ENCODE results near the gene PWP1.
A peak's percentile ranks its signal among the peaks of the same experiment; 100 is the strongest.

The PWP1 gene

DNA sequence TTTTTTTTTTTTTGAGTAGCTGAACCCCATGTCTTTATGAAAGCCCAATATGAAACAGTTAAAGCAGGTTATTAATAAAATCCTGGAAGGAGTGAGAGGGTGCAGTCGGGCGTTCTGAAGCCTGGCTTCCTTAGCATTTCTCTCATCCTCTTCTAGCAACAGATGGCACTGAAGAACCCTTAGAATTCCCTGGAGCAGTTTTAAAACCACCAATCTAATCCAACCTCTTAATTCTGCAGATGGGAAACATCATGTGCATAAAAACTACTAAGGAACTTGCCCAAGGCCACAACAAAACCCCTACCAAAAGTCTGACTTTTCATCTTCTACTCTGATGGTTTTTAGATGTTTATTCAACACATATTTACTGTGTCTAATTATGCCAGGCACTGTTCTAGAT lies 50.2 kb downstream of the PWP1 start:
- no peak for DNase-seq

DNA sequence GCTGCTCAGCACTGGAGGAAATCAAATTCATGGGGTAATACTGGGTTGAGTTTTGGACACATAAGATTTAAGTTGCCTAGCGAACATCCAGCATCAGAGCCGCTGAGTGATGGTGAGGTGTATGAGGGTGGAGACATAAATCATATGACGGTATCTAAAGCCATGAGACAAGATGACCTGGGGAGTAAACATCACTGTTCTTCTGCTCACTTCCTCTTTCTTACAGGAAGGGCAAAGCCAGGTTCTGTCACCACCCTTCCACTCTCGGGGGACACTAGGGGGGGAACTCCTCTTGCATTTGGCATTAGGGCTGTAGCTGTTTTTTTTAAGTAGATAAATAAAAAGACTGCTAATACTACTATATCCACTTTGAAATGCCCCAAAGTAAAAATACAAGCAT lies 51.3 kb downstream of the PWP1 start:
- no peak for DNase-seq

DNA sequence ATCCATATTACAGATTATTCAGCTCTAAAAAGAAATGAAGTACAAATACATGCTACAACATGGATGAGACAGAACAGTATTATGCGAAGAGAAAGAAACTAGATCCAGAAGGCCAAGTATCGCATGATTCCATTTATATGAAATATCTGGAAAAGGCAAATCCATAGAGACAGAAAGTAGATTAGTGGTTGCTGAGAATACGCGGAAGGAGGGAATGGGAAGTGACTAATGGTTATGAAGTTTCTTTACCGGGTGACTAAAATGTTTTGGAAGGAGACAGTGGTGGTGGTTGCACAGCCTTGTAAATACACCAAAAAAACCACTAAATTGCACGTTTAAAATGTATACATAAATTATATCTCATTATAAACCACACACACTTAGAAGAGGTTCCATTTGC lies 62.9 kb downstream of the PWP1 start:
- no peak for DNase-seq

DNA sequence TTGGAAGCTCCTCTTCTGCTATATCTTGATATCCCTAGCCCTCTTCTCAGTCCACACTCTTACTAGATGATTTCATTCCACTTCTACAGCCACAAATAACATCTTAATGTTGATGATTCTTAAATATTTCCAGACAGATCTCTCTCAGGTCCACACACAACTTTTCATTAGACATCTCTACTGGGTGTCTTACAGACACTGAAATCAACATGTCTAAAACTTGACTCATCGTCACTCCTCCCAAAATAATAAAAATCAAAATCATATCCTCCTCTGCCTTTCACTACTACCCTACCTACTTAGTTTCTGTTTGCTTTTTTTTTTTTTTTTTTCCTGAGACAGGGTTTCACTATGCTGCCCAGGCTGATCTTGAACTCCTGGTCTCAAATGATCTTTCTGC lies 63.5 kb downstream of the PWP1 start:
- no peak for DNase-seq

DNA sequence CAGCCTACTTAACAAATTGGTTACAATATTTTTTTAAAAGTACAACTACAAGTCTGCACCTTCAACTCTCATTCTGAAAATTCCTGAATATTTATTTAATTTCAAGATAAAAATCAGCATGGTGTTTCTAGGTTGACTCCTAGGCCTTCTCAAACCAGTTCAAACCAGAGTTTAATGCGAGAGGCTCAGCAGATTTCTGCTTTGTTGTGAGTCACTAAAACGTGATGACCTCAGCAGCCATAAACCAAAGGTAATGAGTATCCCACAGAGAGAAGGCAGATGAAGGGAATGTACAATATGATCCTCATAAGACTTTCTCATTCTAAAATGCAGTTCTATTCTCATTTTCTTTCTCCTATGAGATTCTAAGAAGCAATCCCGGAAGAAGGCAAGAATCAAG lies 73.8 kb downstream of the PWP1 start:
- DNase-seq = no peak

DNA sequence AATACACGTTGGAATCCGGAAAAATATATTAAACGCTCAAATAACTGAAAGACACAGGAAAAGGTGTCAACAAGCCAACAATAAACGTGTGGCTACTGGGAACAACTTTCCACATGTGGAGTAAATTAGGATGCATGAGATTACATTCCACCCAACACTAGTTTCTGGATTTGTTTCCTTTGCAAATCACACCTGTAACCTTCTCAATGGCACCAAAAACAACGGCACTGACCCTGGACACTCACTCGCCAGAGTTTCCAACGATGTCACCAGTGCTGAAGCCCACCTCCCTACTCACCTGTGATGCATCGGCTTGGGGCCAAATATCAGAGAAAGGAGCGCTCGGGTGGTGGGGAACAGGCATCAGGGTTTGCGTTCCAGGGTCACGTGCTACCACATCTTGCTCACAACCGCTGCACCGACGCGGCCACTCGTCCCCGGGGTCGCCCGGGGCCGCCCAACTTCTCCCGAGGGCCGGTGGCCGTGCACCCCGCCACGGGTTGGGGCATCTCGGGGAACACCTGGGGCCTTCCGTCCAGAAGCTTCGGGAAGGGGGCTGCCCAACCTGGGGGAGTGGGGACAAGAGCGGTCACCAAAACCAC lies 74.7 kb downstream of the PWP1 start:
- DNase-seq = peak in 6 of 14 donors; percentile 15 to 60 (median 36)

DNA sequence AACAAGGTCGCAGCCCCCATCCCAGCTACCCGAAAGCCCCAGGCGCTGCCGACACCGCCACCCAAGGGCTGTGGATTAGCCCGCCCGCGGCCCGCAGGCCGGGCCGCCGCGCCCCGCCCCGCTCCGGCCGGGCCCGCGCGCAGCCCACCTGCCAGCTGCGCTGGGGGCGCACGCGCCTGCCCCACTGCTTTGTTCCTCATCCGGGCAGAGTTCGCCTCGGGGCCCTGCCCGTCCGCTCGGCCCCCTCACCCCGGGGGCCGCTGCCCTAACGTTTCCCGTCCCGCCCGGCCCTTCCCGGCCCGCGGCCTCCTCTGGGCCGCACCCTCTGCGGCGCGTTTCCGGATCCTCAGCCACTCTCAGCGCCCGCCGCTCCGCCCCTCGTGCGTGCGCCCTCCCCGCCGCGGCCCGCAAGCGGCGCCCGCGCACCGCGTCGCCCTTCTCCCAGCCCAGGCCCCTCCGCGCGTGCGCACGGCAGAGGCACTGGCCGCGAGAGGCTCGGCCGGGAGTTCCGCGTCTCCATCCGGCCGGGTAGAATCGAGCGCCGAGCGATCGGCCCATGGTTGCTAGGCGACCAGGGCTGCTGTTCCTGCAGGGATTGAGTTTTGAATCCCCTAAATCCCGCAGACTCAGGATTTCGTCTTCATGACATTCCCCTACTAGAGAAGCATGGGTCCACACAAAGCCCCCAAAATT lies 75.4 kb downstream of the PWP1 start, which contains the start of gene PRDM4:
TSS of gene PRDM4 (minus strand) at position 329 of the 693 bp plus-strand sequence. CDS start 622 bp downstream, outside the sequence.
- peak; percentile 31 to 96 (median 88) for DNase-seq

DNA sequence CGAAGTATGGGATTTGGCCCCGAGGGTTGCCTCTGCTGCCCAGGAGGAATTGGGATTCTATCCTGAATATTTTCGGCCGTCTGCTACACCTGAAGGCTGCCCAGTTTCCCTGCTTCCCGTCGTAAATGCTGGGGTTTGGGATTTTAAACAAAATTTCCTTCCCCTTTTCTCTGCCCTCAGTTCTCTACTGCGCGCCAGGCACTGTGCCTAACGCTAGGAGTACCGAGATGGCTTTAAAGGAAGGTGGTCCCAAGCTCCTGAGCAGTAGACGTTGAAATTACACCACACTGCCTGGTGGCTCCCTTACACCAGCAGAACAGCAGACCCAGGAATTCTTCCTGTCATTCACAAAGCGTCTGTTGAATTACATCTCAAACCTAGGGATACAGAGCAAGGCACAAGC lies 75.9 kb downstream of the PWP1 start:
- no peak for DNase-seq

Measured in C1 segment of cervical spinal cord (tissue), 14 donors.